D721Med (cell line): ENCODE measurements around the gene PALS2.

Experiments used
- DNase-seq: peaks from one replicate; pipeline ENCODE4 v3.0.0; 2011; ENCODE audit warnings: low spot score; ENCODE audit not compliant: insufficient read length
- FAIRE-seq: peaks from 2 replicates; lab custom pipeline; 2011; peaks lifted over from hg19 to GRCh38; lab: Jason Lieb, UNC
- TF ChIP-seq, protein P1 (sequence below): IDR thresholded peaks from 2 replicates; pipeline ENCODE4 v1.5.1; 2012; ENCODE audit warnings: mild to moderate bottlenecking, control low read depth; ENCODE audit not compliant: insufficient read depth; ENCODE audit errors: missing control alignments

Gene PALS2

DNA sequence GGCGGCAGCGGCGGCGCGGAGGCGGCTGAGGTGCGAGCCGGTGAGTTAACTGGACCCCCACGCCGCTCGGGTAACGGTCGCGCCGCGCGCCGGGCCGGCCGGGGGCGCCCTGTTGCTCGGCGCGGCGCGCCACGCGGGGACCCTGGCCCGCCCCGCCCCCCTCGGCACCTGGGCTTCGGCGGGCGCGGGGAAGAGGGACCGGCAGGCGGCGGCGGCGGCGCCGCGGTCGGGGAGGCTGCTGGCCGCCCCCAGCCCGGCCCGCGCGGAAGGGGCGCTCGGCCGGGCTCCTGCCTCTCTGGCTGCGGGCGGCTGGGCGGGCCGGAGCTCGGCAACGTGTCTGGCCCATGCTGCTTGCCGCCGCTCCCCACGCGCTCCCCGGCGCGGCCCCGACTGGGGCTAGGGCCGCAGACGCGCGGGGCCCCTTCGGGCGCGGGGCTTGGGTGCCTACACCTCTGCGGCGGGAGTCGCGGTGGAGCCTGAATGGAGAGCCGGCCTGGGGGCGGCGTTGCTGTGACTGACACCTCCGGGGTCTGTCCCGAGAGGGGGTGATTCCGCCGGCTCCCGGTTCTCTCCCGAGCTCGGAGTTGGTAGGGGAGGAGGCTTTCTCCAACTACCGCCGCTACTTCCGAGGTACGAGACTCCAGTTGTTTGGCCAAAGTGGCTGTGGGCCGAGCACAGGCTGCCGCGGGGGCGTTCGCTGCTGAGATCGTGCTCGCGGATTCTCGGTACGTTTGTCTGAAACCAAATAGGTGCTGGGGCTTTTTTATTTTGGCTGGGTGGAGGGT lies 494 bp downstream of the PALS2 start:
- TF ChIP-seq, protein P1, sequence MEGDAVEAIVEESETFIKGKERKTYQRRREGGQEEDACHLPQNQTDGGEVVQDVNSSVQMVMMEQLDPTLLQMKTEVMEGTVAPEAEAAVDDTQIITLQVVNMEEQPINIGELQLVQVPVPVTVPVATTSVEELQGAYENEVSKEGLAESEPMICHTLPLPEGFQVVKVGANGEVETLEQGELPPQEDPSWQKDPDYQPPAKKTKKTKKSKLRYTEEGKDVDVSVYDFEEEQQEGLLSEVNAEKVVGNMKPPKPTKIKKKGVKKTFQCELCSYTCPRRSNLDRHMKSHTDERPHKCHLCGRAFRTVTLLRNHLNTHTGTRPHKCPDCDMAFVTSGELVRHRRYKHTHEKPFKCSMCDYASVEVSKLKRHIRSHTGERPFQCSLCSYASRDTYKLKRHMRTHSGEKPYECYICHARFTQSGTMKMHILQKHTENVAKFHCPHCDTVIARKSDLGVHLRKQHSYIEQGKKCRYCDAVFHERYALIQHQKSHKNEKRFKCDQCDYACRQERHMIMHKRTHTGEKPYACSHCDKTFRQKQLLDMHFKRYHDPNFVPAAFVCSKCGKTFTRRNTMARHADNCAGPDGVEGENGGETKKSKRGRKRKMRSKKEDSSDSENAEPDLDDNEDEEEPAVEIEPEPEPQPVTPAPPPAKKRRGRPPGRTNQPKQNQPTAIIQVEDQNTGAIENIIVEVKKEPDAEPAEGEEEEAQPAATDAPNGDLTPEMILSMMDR = no peak
- DNase-seq (no peak), FAIRE-seq (no peak)

DNA sequence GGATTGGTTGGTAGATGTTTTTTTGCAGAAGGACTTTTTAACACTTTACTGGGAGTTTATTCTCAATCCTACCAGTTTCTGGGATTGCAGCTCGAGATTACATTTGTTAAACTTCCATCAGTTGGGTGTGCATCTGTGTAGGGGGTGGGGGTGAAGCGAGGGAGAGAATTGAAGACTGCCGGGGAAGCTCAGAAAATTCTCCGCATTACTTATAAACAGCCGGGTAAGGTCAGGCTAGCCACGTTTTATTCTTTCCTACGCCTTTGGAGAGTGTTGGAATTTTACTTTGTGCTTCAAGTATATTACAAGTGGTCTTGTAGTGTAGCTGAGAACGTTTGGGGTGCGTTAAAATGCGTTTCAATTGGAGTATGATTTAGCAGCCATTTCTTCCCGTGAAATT lies 1.1 kb downstream of the PALS2 start:
- TF ChIP-seq, protein P1 = no peak
- FAIRE-seq (no peak), DNase-seq (no peak)

DNA sequence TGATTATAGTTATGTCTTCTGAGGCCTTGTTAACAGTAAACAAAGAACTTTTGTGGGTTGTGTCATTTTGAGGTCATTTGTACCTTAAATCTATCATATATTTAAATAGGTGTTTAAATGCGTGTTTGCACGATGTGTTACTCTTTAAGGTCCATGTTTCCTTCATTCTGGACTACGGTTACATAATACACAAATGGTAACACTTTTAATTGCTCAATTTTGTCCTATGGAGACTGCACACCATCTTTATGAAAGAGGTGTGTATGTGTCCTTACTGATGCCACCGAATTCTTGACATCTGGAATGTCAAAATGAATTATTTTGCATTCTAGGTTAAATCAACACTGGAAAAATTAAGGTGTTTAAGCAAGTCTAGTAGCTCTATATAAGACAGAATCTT lies 1.7 kb downstream of the PALS2 start:
- TF ChIP-seq, protein P1 = no peak
- no peak for DNase-seq
- FAIRE-seq = no peak

DNA sequence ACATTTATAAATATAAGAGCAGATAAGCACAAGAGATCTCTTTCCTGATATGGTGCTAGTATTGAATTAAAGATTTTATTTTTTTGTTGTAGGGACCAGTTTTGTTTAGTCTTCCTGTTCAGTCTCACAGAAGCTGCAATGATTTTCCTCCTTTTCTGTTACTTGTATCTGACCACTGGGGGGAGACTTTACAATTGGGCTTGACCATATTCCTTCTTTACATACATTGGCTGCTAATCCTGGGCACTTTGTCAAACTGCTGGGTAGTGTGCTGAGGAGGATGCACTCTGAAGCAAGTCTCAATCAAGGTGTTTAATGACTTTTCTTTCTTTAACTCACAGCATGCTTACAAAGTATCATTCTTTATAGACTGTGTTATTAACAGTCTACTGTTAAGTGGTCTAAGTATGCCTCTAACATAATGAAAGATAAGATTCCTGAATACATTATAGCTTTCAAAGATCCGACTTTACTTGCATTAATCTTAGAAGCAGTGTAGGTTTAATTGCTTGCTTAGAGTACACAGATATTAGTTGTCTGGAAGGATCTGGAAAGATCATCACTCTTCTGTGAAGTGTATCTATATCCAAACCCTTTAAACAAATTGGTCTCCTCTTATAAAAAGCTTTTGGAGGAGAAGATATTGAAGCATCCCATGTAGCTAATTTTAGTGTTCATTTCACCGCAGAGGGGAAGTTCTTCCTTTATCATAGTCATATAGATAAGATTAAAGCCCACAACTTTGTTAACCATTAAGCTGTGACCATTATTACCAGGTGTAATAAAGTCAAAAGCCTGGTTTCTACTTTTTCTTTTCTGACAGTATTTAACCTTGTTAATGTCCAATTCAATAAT lies 3.1 kb downstream of the PALS2 start:
- FAIRE-seq = peak; percentile 48
- peak; percentile 16 for DNase-seq
- TF ChIP-seq, protein P1 = peak; percentile 78

DNA sequence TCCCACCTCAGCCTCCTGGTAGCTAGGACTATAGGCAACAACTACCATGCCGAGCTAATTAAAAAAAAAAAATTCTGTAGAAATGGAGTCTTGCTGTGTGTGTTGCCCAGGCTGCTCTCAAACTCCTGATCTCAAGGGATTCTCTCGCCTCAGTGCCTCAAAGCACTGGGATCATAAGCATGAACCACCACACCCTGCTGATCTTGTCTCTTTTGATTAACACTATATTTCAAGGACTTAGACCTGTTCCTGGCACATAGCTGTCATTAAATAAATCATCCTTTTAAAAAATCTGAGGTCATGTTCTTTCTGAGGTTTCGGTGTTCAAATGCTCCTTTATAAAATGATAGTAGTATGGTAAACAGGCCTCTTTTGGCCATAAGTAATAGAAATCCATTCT lies 4.8 kb downstream of the PALS2 start:
- DNase-seq = no peak
- TF ChIP-seq, protein P1 = no peak
- FAIRE-seq = no peak

DNA sequence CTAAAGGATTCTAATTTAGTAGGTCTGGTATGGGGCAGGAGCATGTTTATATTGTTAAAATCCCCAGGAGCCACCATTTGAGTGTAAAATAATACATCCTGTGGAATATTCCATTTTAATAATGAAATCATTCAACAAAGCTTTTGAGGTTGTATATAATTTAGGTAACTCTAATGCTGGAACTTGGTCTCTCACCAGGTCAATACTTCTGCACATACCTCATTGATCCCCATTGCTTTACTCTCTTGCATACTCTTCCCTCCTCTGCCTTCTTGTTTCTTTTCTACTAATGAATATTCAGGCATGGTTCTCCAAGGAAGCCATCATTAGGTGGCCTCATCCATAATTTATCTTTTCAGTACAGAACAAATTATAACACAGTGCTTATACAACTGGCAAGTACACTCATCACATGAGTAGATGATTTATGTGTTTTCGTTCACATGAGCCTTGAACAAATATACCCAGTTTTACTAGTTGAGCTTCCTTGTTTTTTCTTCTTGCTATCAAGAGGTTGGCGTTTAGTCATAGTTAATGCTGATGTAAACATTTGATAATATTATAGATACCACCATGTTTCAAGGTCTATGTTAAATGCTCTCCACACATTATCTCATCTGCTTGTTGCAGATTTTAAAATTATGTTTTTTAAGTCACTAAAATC lies 7.2 kb downstream of the PALS2 start:
- TF ChIP-seq, protein P1 = no peak
- no peak for FAIRE-seq
- no peak for DNase-seq
